Bronchial epithelial cell (primary cell): ENCODE data around the gene TRIM2. TPM values are rescaled to one million over a fixed set of nuclear protein-coding genes. Genes with fewer than 3 reads are reported as not detected.
"Not testable (repeated sequence)": the region's sequence is repeated elsewhere in the genome, so short reads cannot be mapped to it uniquely, and the experiment has no call there.

Source experiments
- DNase-seq: peaks from one replicate; pipeline ENCODE4 v3.0.0-alpha.2; 2010; ENCODE audit warnings: low read depth
- FAIRE-seq: peaks from 2 replicates; lab custom pipeline; 2011; peaks lifted over from hg19 to GRCh38; lab: Jason Lieb, UNC
- H3K27me3 ChIP-seq: 2 replicates; pipeline ENCODE4 v1.5.1; 2011; ENCODE audit warnings: low read length; ENCODE audit not compliant: control insufficient read depth, insufficient read depth
- H3K36me3 ChIP-seq: 2 replicates; pipeline ENCODE4 v1.5.1; 2011; ENCODE audit warnings: low read length; ENCODE audit not compliant: control insufficient read depth, insufficient read depth
- H3K4me3 ChIP-seq: 2 replicates; pipeline ENCODE4 v1.5.1; 2011; ENCODE audit warnings: mild to moderate bottlenecking, low read depth, low read length, control low read depth
- total RNA-seq: library from RNA; depleted of rRNA; stranded (reverse); fragments of >200 nt; gene quantifications from 2 replicates; pipeline ENCODE4 v1.2.1, GENCODE V29; 2014
- TF ChIP-seq, protein P1 (sequence below): IDR thresholded peaks from 2 replicates; pipeline ENCODE4 v1.5.1; 2011; ENCODE audit warnings: mild to moderate bottlenecking, moderate library complexity, low read length, control low read depth, inconsistent platforms; ENCODE audit not compliant: insufficient read depth, severe bottlenecking

TRIM2 gene
- total RNA-seq, 1 donor from 2014 or later: 7.1 TPM

DNA sequence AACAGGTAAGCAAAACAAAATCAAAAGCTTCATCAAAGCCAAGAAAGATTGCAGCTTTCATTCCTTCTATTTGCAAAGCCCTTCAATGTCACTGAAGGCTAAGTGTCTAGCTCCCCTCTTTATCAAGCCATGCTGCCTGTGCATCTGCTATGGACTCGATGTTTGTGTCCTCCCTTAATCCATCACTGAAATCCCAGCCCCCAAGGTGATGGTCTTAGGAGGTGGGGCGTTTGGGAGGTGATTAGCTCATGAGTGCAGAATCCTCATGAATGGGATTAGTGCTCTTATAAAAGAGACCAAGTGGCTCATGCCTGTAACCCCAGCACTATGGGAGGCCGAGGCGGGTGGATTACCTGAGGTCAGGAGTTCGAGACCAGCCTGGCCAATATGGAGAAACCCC, 6.9 kb upstream of the TRIM2 start:
- H3K36me3 ChIP-seq: no peaks in the 10 kb centered on the region
- TF ChIP-seq, protein P1, sequence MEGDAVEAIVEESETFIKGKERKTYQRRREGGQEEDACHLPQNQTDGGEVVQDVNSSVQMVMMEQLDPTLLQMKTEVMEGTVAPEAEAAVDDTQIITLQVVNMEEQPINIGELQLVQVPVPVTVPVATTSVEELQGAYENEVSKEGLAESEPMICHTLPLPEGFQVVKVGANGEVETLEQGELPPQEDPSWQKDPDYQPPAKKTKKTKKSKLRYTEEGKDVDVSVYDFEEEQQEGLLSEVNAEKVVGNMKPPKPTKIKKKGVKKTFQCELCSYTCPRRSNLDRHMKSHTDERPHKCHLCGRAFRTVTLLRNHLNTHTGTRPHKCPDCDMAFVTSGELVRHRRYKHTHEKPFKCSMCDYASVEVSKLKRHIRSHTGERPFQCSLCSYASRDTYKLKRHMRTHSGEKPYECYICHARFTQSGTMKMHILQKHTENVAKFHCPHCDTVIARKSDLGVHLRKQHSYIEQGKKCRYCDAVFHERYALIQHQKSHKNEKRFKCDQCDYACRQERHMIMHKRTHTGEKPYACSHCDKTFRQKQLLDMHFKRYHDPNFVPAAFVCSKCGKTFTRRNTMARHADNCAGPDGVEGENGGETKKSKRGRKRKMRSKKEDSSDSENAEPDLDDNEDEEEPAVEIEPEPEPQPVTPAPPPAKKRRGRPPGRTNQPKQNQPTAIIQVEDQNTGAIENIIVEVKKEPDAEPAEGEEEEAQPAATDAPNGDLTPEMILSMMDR: no peak
- no peak for FAIRE-seq

DNA sequence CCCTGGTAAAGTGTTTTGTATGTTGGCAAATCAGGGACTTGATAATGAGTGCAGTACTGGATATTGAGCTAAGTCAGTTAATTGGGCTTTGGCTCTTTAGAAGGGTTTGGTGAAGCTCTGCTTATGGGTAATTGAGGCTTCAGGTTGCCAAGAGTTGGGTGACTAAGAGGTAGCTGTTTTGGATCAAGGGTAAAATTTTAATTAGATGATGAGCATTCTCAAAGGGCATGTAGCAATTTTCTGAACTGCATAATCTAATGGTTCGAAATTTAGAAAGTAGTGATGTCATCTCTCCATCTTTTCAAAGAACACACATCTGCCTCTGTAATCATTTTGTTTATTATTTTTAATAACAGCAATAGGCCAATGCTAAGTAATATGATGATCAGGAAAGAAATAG, 5.5 kb upstream of the TRIM2 start:
- Histone ChIP-seq H3K4me3 (no peak overlapping the region), H3K36me3 (no peaks in the 10 kb centered on the region), H3K27me3 (no peaks in the 10 kb centered on the region)
- TF ChIP-seq, protein P1: no peak
- no peak for DNase-seq
- no peak for FAIRE-seq

More for the DNA sequence above, 6.9 kb upstream of the TRIM2 start:
- Histone ChIP-seq H3K27me3 (no peaks in the 10 kb centered on the region), H3K4me3 (no peak overlapping the region)
- no peak for DNase-seq

DNA sequence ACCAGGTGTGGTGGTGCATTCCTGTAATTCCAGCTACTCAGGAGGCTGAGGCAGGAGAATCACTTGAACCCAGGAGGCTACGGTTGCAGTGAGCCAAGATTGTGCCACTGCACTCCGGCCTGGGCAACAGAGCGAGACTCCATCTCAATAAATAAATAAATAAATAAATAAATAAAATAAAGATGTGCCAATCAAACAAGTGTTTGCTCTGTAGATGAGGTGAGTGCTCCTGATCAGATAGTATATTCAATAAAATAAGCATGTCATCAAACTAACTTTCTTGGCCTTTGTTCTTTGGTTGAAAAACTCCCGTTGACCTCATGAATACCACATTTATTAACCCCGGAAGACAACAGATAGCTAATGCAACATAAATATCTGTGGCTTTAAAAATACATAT, 497 bp upstream of the TRIM2 start:
- H3K27me3 ChIP-seq, H3K36me3 ChIP-seq, H3K4me3 ChIP-seq, FAIRE-seq, DNase-seq: not testable (repeated sequence)

DNA sequence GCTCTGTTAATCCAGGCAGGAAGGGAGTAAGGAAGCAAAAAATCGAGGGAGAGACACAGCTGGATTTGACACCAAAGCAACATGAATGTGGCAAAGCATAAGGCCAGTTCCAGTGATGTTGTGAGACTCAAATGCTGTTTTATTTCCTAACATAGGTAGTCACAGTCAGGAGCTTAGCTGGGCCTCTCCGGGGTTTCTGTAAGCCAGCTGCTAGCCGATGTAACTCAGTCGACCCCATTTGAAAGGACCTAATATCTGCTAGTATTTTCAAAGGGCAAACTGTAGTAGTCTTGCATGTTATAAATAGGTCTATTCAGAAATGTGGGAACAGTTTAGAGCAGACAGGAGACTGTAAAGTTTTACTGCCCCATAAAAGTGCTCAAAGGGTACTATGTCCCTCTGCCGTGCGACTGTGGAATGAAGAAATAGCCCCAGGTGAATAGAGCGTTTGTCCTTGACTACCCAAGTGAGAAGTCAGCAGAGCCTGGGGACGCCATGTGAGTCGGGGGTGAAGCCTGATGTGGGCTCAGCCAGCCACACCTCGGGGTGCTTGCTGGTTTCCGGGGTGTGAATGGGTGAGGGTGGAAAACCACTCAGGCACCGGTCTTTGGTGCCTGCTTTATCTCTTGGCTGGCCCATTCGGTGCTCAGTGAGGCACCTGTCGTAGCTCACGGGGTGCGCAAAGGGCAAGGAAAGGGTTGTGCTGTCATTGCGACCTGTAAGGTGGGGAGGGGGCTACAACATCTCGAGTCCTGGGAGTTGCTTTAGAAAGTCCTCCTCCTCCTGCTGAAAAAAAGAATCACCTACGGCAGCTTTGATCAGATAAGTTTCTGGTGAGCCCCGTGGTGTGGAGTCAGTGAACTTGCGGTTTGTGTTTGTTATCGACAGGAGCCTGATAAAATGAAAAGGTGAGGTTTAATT, 745 bp downstream of the TRIM2 start:
- Histone ChIP-seq H3K27me3 (no peaks in the 10 kb centered on the region), H3K4me3 (no peak overlapping the region), H3K36me3 (no peaks in the 10 kb centered on the region)
- DNase-seq (no peak), FAIRE-seq (no peak)
- TF ChIP-seq, protein P1: no peak

DNA sequence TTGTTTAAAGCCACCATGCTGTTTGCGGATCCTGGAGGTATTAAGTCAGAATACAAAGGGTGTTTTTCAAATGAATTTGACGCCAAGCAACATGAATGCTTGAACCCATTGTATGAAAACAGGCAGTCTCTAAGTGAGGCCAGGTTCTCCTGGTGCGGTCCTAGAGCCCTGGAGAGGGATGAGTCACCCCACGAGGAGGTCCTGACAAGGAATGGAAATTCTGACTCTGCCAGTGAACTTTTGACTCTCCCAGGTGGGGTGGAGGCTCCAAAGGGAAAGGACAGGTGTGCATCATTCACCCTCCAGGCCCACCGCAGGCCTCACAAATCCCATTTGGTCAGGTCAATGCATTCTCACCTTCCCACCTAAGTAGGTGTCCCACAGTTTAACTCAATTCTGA, 1.5 kb downstream of the TRIM2 start:
- DNase-seq (peak; percentile 77), FAIRE-seq (no peak)
- no peaks in the 10 kb centered on the region for H3K27me3 ChIP-seq
- TF ChIP-seq, protein P1: no peak
- H3K4me3 ChIP-seq: no peak overlapping the region
- no peaks in the 10 kb centered on the region for H3K36me3 ChIP-seq

DNA sequence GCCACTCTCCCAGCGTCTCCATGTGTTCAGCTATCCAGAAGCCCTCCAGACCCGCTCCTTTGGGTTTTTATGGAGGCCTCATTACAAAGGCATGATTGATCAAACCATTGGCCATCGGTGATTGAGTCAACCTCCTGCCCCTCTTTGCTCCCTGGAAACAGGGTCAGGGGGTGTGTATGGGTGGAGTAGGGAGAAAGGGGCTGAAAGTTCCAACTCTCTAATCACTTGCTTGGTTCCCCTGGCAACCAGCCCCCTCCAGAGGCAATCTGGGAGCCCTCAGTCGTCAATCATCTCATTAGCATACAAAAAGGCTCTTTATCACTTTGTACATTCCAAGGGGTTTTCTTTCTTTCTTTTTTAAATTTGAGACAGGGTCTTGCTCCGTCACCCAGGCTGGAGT, 2.3 kb downstream of the TRIM2 start:
- TF ChIP-seq, protein P1: no peak
- DNase-seq: no peak
- FAIRE-seq: no peak
- Histone ChIP-seq H3K36me3 (no peaks in the 10 kb centered on the region), H3K27me3 (no peaks in the 10 kb centered on the region), H3K4me3 (no peak overlapping the region)
